ENCODE measurements around the gene PCDH9.
A peak's percentile ranks its signal among the peaks of the same experiment; 100 is the strongest.

Gene PCDH9

DNA sequence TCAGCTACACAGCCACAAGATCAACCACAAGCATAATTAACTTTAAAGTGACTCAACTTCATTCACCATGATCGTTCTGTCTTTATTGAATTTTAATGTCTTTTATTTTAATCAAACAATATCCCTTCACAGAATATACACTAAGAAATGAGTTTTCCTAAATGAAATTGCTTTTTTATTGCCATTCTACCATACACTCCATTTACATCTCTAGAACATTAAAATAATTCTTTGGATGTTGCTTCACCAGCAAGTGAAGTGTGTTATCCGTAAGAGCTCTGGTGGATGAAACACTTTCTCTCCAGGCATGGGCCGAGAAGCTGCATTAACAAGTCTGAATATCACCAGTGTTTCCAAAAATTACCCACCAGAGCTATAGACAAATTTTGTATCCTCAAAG, 789.2 kb downstream of the PCDH9 start:
- FAIRE-seq (no peak), DNase-seq (ENCODE audit: insufficient read length, low spot score) (no peak)

DNA sequence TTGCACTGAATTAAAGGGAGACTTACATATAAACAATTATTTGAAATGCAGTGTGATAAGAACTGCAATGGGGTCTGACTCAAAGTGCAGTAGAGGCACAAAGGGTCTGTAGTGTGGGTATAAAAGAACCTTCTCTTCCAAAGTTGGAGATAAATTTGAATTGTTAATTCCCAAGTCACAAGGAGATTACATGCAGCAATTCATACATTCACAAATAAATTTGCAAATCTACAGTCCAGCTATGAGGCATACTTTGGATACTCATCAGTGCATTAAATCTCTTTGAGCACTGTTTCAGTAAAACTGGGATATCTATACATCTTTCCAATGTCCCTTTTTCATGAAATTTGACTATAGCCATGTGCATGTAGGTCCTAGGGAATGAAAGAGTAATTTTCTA, 799.4 kb downstream of the PCDH9 start:
- DNase-seq (ENCODE audit: insufficient read length, low spot score): no peak
- no peak for FAIRE-seq

DNA sequence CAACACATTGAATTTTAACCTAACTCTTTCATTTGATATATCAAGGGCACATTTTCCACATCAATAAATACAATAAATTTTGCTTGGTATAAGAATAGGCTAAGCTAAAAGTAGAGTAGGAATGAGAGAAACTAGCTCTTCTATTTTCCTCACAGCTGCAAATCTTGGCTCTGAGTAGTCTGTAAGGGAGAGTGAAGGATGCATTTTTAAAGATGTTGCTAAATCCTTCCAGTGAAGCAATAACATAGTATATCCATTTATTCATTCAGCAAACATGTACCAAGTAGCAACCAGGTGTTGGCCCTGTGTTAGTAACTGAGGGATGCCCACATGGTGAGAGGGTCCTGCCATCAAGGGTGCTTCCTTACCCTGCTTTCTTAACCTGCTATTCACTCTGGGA, 799.9 kb downstream of the PCDH9 start:
- DNase-seq (ENCODE audit: insufficient read length, low spot score): no peak
- FAIRE-seq: no peak

DNA sequence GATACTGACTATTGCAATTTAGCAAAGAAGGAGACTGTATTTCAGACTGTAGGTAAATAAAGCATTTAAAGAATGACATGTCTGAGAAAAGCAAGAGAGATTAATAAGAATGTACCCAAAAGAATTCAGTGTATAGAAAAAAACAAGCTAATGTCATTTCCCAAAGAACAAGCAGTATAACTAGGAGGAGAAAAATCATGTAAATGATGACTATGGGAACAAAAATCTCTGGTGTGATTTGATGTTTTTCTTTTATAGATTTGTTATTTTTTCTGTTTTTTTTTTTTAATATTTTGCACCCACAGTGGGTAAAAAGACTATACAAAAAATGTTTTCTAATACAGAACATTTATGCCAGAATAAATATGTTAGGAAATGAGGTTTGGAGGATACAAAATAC, 801.0 kb downstream of the PCDH9 start:
- no peak for DNase-seq (ENCODE audit: insufficient read length, low spot score)
- FAIRE-seq: no peak

DNA sequence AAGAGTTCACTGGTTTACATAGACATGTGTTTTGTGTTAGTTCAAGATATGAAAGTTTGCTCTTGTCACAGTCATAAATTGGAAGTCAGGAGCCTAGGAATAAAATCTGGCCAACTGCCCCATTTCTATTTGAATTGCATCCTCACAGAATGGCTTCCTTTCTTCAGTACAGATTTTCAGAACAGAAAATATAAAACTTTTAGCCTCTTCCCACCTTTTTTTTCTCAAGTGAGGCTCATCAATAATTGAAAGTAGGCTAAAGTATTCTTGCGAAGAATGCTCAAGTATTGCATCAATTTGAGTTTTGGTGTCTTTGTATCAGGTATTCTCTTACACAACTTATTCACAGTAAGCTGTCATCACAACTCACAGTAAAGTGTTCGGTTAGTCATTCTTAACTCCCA, 802.7 kb downstream of the PCDH9 start:
- DNase-seq (ENCODE audit: insufficient read length, low spot score) (no peak), FAIRE-seq (no peak)

DNA sequence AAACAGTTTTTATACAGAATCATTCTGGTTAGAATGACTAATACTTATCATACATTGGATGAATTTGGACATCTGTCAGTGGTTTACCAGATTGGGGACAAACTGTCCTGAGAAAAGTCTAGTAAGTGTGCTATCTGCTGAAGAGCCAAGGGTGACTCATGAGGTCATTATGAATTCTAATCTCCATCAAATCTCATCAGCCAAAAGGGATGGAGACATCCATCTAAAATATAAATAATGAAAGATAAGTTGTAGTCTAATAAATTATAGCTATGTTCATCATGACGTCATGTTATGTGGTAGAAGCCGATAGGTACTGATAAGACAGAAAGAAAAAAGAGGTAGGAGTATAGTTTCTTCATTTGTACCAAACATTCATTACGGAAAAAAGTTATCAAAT, 804.4 kb downstream of the PCDH9 start:
- DNase-seq (ENCODE audit: insufficient read length, low spot score) (no peak), FAIRE-seq (no peak)

DNA sequence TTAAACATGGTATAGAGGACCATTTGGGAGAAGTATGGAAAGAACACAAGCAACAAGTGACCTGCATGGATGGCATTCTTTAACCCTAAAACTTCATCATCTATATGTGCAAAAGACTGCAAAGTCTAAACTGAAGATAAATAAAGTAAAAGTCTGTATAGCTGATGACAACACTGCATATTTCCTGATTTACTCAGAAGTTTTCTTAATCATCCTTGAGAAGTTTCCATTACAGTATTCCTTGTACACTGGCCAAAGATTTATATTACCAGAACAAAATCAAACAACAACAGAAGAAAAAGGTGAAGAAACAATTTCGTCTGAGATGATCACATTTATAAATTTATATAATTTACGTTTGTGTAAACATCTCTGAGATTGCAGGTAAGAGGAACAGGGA, 805.7 kb downstream of the PCDH9 start:
- DNase-seq (ENCODE audit: insufficient read length, low spot score) (no peak), FAIRE-seq (no peak)

DNA sequence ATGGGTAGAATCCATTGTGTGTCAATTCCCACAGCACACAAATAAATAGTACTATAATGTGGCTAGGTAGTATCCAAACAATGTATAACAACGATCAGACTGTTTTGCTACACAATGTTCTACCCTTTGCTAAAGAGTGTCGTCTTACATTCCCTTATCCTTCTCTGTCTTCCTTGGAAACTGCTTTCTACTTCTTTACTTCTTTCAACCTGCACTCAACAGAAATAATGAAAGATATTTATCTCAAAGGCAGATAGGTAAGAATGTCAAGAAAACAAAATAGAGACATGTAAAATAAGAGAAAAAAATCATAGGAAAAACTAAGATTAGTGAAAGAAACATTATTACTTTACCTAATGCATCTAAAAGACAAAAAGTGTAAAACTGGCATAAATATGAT, 814.7 kb downstream of the PCDH9 start:
- no peak for DNase-seq (ENCODE audit: insufficient read length, low spot score)
- no peak for FAIRE-seq

DNA sequence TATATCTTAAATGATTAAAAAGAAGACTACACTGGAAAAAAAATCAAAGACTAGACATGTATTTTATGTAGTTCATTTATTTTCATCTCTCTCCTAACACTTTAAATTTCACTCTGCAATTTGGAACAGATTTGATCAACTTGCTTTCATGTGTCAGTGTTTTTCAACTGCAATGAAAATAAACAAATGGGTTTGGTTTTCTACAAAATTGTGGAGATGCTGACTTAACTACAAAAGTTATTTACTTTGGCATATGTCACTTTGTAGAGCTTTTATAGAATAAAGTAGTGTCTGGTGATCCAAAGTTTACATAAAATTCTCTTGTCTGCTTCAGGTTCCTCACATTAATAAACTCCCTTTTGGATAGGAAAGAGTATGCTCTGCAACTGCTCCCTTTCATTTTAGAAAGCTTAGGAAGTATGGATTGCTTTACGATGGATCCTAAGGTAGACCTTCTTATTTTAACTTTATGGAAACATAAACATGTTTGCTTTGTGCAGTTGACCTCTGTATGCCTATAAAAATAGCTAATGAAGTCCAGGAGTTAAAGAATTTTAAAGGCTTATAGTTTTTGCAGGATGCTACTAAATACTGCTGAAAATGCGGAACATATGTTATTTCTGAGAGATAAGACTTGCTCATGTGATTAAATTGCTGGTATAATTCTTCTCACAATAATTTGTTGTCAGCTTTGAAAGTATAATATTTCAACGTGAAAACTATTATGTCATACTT, 815.9 kb downstream of the PCDH9 start:
- no peak for DNase-seq (ENCODE audit: insufficient read length, low spot score)
- FAIRE-seq: no peak

DNA sequence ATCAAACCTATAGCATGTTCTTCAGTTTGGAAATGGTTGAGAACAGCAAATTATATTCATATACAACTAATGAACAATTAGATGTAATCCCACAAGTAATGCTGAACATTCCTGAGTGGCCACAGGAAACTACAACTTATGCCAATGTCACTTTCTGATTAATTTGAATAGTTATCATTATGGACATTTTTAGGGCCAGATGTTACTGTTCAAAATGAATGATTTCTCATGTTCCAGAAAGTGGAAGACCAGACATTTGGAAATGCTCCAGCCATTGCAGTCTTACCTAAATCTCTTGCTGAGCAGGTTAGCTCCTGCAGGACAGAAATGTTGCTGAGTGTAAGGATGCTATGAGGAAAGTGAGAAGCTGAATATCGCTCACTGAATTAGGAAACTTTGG, 819.8 kb downstream of the PCDH9 start:
- DNase-seq (ENCODE audit: insufficient read length, low spot score): no peak

DNA sequence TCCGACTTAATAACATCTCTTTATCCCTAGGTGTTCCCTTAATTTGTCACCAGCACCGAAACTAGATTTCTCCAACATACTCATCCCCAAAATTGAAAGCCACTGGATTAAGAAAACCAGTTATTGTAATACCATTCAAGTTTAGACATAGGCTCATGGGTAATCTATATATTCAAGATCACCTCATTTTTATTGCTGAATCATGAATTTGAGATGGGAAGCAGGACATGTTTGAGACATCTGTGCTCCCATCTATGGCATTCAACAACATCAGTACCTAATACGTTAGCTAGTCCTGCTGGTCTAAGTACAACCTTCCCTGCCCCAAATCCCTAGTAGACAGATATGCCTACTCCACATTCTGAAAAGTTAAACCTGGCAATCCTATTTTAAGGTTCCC, 820.6 kb downstream of the PCDH9 start:
- FAIRE-seq (no peak), DNase-seq (ENCODE audit: insufficient read length, low spot score) (no peak)

More for the DNA sequence above, 819.8 kb downstream of the PCDH9 start:
- FAIRE-seq: no peak

DNA sequence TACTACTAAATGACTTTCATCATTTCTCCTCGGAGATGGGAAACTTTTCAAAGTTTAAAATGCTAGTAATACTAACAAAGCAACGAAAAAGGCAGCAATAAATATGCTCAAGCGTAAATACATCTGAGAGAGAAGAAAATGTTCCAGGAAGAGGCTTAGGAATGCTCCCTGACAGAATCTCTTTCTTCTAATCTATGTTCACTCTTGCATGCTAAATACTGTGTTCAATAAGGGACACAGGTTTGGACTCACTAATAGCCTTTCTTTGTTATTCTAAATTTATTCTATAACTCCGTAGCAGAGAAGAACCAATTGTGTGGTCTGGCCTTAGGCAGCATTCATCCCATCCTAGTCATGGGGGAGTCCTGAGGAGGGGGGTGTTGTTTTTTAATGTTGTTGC, 823.0 kb downstream of the PCDH9 start:
- FAIRE-seq: no peak
- DNase-seq (ENCODE audit: insufficient read length, low spot score): no peak

DNA sequence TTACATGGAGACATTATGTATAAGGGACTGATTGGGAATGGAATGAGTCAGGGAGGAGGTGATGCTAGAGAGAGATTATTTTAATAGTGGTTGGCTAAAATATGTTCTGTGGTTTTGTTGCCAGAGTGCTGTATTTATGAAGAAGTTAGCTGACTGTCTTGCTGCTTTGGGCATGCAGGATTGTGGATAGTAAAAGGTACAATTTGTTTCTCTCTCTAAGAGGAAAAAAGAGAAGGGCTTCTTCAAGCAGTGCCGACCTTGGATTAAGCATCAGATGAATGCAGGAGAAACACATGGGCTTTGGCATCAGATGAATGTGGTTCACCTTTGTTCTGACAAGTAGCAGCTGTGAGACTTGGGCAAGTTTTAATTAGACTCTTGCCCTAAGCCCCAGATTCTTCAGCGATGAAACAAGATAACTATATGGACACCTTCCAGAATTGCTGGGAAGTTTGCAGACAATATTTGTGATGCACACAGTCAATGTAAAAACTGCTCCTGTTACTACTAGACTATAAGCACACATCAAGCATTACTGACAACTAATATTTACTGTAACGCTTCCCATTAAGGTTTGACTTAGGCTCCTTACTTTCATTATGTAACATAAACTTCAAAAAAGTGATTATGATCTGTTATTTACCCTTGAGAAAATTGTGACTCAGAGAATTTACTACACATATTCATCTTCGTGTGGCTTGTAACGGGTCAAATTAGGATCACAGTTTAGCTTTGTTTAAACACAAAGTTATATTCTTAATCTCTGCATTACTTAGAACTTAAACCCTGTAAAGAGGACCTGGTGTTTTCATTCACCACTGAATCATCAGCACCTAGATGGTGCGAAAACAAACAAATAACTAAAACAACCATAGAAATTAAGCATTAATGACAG, 824.0 kb downstream of the PCDH9 start:
- FAIRE-seq (no peak), DNase-seq (ENCODE audit: insufficient read length, low spot score) (peak; percentile 4)

DNA sequence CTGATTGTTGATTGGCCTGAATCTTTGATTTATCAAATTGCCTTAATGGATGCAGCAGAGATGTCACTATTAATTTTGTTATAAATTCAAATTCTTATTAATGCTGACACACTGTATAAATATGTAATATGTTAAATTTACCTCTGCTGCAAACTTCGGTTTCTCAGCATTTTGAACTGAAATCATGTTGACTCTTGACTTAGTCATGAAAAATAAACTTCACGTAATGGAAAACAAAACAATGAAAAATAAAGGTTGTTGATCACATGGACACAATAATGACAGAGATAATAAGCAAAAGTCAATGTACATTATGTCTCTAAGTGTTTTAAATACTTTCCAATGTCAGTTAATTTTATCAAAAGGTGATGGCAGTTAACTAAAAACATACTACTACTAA, 827.6 kb downstream of the PCDH9 start:
- DNase-seq (ENCODE audit: insufficient read length, low spot score) (no peak), FAIRE-seq (no peak)

DNA sequence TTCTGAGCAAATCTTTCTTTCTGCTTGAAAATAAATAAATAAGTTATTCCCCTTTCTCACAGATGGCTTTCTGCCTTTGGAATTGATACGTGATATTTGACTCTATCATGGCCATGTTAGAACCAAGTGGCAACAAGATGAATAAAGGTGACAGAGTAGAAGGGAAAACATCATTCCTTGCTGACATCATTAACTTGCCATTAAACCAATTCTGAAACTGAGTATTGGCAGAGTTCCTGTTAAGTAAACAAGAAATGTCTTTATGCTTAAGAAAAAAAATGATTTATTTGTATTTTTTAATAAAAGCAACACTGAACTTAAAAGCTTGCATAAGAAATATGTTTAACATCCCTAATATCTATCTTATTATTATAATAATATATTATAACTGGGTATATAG, 828.1 kb downstream of the PCDH9 start:
- no peak for FAIRE-seq
- DNase-seq (ENCODE audit: insufficient read length, low spot score): no peak

DNA sequence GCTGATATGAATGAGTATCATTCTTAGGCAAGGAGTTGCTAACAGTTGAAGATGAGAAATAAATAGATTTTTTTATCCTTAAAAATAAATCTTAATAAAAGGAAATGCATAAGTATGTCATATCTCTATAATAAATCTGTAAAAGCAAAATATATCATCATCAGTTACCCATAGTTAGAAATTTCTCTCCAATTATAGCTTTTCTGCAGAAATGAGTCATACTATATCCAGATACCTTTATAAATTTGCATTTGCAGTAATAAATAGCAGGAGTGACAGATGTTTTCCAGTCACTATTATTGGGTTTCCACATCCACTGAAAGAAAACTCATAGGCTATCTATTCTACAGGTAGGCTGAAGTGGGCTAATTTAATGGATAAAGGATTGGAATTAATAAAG, 829.8 kb downstream of the PCDH9 start:
- FAIRE-seq (no peak), DNase-seq (ENCODE audit: insufficient read length, low spot score) (no peak)

DNA sequence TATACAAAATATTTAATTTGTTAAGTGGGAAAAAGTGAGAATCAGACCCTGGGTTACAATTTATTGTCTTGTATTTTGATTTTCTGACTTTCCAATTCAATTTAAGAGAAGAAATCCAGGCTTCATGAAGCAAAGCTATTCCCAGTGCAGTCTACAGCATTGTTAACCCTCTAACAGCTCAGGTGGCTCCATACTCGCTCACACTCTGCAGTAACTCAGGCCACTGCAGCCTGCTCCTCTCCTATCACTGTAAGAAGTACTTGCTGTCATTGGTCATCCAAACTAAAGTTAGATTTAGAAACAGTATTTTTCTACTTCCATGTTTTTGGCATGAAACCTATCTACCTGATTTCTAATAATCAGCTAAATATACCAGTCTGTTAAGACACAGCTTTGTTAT, 830.3 kb downstream of the PCDH9 start:
- DNase-seq (ENCODE audit: insufficient read length, low spot score): no peak
- no peak for FAIRE-seq

DNA sequence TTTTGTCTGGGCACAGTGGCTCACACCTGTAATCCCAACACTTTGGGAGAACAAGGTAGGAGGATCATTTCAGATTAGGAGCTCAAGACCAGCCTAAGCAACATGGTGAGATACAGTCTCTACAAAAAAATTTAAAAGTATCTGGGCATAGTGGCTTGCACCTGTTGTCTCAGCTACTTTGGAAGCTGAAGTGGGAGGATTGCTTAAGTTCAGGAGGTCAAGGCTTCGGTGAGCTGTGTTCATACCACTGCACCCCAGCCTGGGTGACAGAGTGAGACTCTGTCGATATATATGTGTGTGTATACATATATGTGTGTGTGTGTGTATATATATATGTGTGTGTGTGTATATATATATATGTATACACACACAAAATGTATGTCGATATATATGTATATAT, 833.0 kb downstream of the PCDH9 start:
- FAIRE-seq: no peak

DNA sequence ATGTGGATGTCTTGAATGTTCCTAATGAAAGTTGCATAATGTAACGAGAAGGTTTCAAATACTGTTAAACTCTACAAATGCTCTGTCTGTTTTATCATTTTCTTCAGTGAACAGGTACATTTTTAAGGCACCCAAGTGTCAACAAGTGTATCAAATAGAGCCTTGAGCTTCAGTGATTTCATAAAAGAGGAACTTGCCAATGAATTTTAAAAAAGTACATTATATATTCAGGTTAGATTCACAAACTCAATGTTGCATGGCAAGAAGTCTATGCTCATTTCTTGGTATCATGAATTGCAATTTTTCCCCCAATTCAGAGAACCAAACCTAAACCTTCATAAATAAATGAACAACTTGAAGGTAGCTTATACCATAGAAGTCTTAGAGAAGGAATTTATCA, 838.8 kb downstream of the PCDH9 start:
- no peak for DNase-seq (ENCODE audit: insufficient read length, low spot score)

More for the DNA sequence above, 833.0 kb downstream of the PCDH9 start:
- no peak for DNase-seq (ENCODE audit: insufficient read length, low spot score)

DNA sequence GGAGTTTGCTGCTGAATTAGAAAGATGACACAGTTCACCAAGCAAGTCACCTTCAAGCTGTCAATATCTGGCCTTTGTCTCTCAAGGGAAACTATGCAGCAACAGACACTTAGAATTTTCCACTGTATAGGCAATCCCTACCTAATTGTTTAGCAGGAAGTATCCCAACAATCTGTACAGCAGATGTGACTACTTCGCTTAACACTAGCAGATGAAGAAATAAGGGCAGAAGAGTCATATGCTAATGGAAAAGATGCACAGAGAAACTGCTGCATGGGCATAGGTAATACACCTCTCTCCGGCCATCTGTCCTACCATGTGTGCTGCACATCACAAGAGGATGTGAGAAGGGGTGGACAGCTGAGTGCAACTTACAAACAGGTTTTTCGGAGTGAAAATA, 851.2 kb downstream of the PCDH9 start:
- FAIRE-seq (no peak), DNase-seq (ENCODE audit: insufficient read length, low spot score) (no peak)

More for the DNA sequence above, 838.8 kb downstream of the PCDH9 start:
- no peak for FAIRE-seq

DNA sequence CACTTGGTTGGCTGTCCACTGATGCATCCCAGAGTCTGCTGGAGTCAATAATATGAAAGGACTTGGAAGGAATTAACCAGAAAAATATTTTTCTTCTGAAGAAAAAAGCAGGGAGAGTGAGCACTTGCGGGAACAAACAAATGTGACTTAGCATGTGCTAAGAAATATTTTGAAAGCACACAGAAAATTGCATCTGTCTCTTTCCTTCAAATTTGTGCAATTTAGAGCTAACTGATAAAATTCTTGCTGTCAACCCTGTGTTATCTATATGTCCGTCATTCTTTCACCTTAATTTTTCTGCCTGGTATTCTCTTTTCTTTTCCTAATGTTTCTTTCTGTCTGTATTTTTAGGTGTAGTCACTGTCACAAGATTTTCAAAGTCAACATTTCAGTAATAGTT, 852.6 kb downstream of the PCDH9 start:
- FAIRE-seq: no peak
- no peak for DNase-seq (ENCODE audit: insufficient read length, low spot score)

DNA sequence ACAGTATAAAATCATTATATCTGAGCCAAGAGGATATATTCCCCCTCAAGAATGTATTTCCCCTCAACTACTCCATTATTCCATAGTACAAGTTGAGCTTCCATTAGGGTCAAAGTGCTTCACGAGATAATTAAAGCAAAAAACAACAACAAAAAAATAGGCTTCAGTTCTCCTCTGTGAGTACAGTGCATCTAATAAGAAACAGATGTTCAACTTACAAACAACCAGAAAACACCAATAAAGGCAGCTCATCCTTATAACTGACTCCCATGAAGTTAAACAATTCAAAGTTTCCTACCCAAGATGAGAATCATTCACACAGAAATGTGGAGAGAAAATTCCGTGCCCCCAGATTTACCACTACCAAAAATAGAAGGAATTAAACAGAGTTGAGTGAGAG, 854.4 kb downstream of the PCDH9 start:
- DNase-seq (ENCODE audit: insufficient read length, low spot score) (no peak), FAIRE-seq (no peak)
